Endothelial cell of umbilical vein (primary cell): ENCODE measurements around the gene PIEZO2. TPM values are rescaled to one million over a fixed set of nuclear protein-coding genes. Genes with fewer than 3 reads are reported as not detected.

Experiments used
- BruUV-seq: library from RNA; stranded (reverse); fragments of 400-500 nt; replicated peaks from 2 replicates; lab custom pipeline; 2021; lab: Mats Ljungman, UMichigan
- CTCF ChIA-PET: fragments of 300-600, 350-600 bp; sonication (Branson Sonifier 250); formaldehyde crosslinking; loops from one replicate; lab custom pipeline; 2021; ENCODE audit warnings: antibody characterized with exemption, inconsistent platforms; lab: Charles Lee
- POLR2A ChIA-PET: fragments of 300-600, 350-600 bp; sonication (Branson Sonifier 250); formaldehyde crosslinking; loops from one replicate; lab custom pipeline; 2021; ENCODE audit warnings: antibody characterized with exemption, inconsistent platforms; lab: Charles Lee
- DNase-seq: peaks from one replicate; pipeline ENCODE4 v3.0.0-alpha.2; 2011; ENCODE audit warnings: low read depth, low spot score
- FAIRE-seq: peaks from 2 replicates; lab custom pipeline; 2011; peaks lifted over from hg19 to GRCh38; lab: Jason Lieb, UNC
- H2AFZ ChIP-seq: 2 replicates; pipeline ENCODE4 v1.6.0; 2012; ENCODE audit warnings: low read depth, low read length, control low read depth, inconsistent platforms
- H3K27ac ChIP-seq: 2 replicates; pipeline ENCODE4 v1.5.1; 2011; ENCODE audit warnings: low read depth, mild to moderate bottlenecking, control low read depth, low read length, moderate library complexity; ENCODE audit not compliant: insufficient read depth
- H3K27me3 ChIP-seq, 2 experiments: 2 replicates each; pipeline versions ENCODE4 v1.6.0 to v1.6.1; 2011; ENCODE audit warnings: low read length in 2 of 2, mixed read lengths in 1 of 2; ENCODE audit not compliant: control insufficient read depth in 2 of 2, insufficient read depth in 2 of 2
- H3K36me3 ChIP-seq, 2 experiments: 2 replicates in 1 of 2; 3 replicates in 1 of 2; pipeline ENCODE4 v1.5.1; 2011; ENCODE audit warnings: low read length in 2 of 2, mild to moderate bottlenecking in 1 of 2, moderate library complexity in 1 of 2; ENCODE audit not compliant: control insufficient read depth in 2 of 2, insufficient read depth in 2 of 2; ENCODE audit errors: extremely low read depth in 1 of 2
- H3K4me1 ChIP-seq: 3 replicates; pipeline ENCODE4 v1.5.1; 2011; ENCODE audit warnings: mild to moderate bottlenecking, low read length; ENCODE audit not compliant: control insufficient read depth, insufficient read depth; ENCODE audit errors: extremely low read depth
- H3K4me2 ChIP-seq: 2 replicates; pipeline ENCODE4 v1.6.1; 2011; ENCODE audit warnings: low read length, control low read depth, mixed read lengths; ENCODE audit not compliant: insufficient read depth
- H3K4me3 ChIP-seq, 3 experiments: fragments of 200-600 bp in 1 of 3; sonication (generic), shearing (Covaris generic) in 1 of 3; replicated peaks in 1 of 3; 2 replicates each; pipeline ENCODE4 v1.5.1; 2011 to 2016; ENCODE audit warnings: control low read depth in 3 of 3, low read length in 3 of 3, mild to moderate bottlenecking in 2 of 3, inconsistent platforms in 1 of 3, low read depth in 1 of 3, moderate library complexity in 1 of 3; ENCODE audit not compliant: insufficient read depth in 1 of 3
- H3K79me2 ChIP-seq: 2 replicates; pipeline ENCODE4 v1.6.0; 2012; ENCODE audit warnings: low read length, inconsistent platforms; ENCODE audit not compliant: control insufficient read depth, insufficient read depth
- H3K9ac ChIP-seq: replicated peaks from 2 replicates; pipeline ENCODE3; 2011; ENCODE audit warnings: low read length, control low read depth; ENCODE audit not compliant: insufficient read depth; ENCODE audit errors: extremely low read depth
- H3K9me1 ChIP-seq: replicated peaks from 3 replicates; pipeline ENCODE4 v1.6.0; 2011; ENCODE audit warnings: mild to moderate bottlenecking, low read length; ENCODE audit not compliant: control insufficient read depth, insufficient read depth; ENCODE audit errors: extremely low read depth
- H3K9me3 ChIP-seq: replicated peaks from 2 replicates; pipeline ENCODE4 v1.5.1; 2012; ENCODE audit warnings: low read length, inconsistent platforms; ENCODE audit not compliant: control insufficient read depth, insufficient read depth
- H4K20me1 ChIP-seq: replicated peaks from 2 replicates; pipeline ENCODE3; 2011; ENCODE audit warnings: mild to moderate bottlenecking, low read length; ENCODE audit not compliant: control insufficient read depth, insufficient read depth; ENCODE audit errors: extremely low read depth
- CTCF ChIP-seq, 2 donors: IDR thresholded peaks; 1 replicate in 1 of 2; 2 replicates in 1 of 2; pipeline ENCODE4 v1.5.1; 2011; ENCODE audit warnings: low read length in 2 of 2, mild to moderate bottlenecking in 2 of 2, moderate library complexity in 2 of 2, control low read depth in 1 of 2, inconsistent platforms in 1 of 2, low read depth in 1 of 2; ENCODE audit not compliant: insufficient read depth in 1 of 2; ENCODE audit errors: extremely low read depth in 1 of 2
- EZH2 ChIP-seq: IDR thresholded peaks from 2 replicates; pipeline ENCODE4 v1.6.1; 2012; ENCODE audit warnings: borderline replicate concordance, low read depth, mild to moderate bottlenecking, moderate library complexity, low read length, inconsistent platforms; ENCODE audit not compliant: severe bottlenecking
- FOS ChIP-seq: IDR thresholded peaks from 2 replicates; pipeline ENCODE4 v1.6.1; 2011; ENCODE audit warnings: mild to moderate bottlenecking, low read length, moderate library complexity, borderline replicate concordance; ENCODE audit not compliant: insufficient read depth
- GATA2 ChIP-seq: IDR thresholded peaks from 2 replicates; pipeline ENCODE4 v1.7.0; 2011; ENCODE audit warnings: low read depth, mild to moderate bottlenecking, moderate library complexity, mixed read lengths, low read length; ENCODE audit not compliant: insufficient read length, insufficient read depth
- JUN ChIP-seq: IDR thresholded peaks from 2 replicates; pipeline ENCODE4 v1.6.1; 2011; ENCODE audit warnings: borderline replicate concordance, low read depth; ENCODE audit not compliant: insufficient read length, insufficient read depth
- MAX ChIP-seq: IDR thresholded peaks from 2 replicates; pipeline ENCODE4 v1.6.1; 2011; ENCODE audit not compliant: insufficient read depth, insufficient read length
- MYC ChIP-seq: IDR thresholded peaks from one replicate; pipeline ENCODE4 v1.6.1; 2011; ENCODE audit warnings: mild to moderate bottlenecking, low read depth, low read length
- POLR2A ChIP-seq: IDR thresholded peaks from 2 replicates; pipeline ENCODE4 v1.6.1; 2012; ENCODE audit warnings: low read depth, mild to moderate bottlenecking, control low read depth, low read length
- POLR2AphosphoS5 ChIP-seq: IDR thresholded peaks from 2 replicates; pipeline ENCODE4 v1.6.1; 2012; ENCODE audit warnings: low read depth, mild to moderate bottlenecking, control low read depth, low read length, moderate library complexity; ENCODE audit not compliant: insufficient read depth
- dilution Hi-C: fragments of 300-500 bp; cut with MboI; formaldehyde crosslinking; loops from one replicate; pipeline ENCODE4 v1.15.0; 2019; ENCODE audit warnings: low sequenced_read_pairs; ENCODE audit not compliant: extremely low pct_ligation_motif_present
- intact Hi-C: fragments of 100-400 bp; cut with micrococcal nuclease; formaldehyde crosslinking; loops from one replicate; pipeline ENCODE4 v1.10.0; 2022
- polyA plus RNA-seq, 4 experiments: library from polyadenylated mRNA; depleted of rRNA in 3 of 4; stranded (reverse) in 3 of 4; unstranded in 1 of 4; fragments of >200 nt; gene quantifications; 2 replicates each; pipeline versions ENCODE4 v1.2.1 to v1.2.3, GENCODE V29; 2011 to 2012; ENCODE audit warnings: missing spikeins in 1 of 4
- total RNA-seq: library from RNA; stranded (reverse); gene quantifications from 2 replicates; pipeline ENCODE4 v1.2.3, GENCODE V29; 2021

PIEZO2 gene
- total and polyA plus RNA-seq, 2 donors (not counting 3 experiments of a cell fraction or from before 2014, with no cell fraction given) = 1.7 to 11.2 TPM

GRCh38 chr18:10757946-10758345, 391.4 kb downstream of the PIEZO2 start:
- Histone ChIP-seq H2AFZ (no peak overlapping the region), H3K27ac (no peak overlapping the region), H3K9me3 (no peaks in the 10 kb centered on the region), H3K4me2 (no peak overlapping the region), H3K36me3 (no peaks in the 10 kb centered on the region), H3K79me2 (no peaks in the 10 kb centered on the region), H3K9me1 (no peaks in the 10 kb centered on the region), H3K27me3 (no peaks in the 10 kb centered on the region), H3K4me3 (no peak overlapping the region), H4K20me1 (no peaks in the 10 kb centered on the region), H3K4me1 (no peaks in the 10 kb centered on the region), H3K9ac (no peak overlapping the region)
- ChIA-PET POLR2A (no interaction called here), CTCF (interaction anchor here (1.1 kb wide), 1 partner anchor 197 kb away, joined by 3 read pairs; no protein-coding TSS in a partner anchor)
- DNase-seq (no peak), FAIRE-seq (no peak)
- dilution Hi-C loops (no loop called here), intact Hi-C loops (no loop called here)
- TF ChIP-seq POLR2AphosphoS5 = no peak
- no peak for TF ChIP-seq FOS
- no peak for TF ChIP-seq EZH2
- TF ChIP-seq CTCF (IDR thresholded peaks at IDR 0.05; ENCODE audit: extremely low read depth in 1 of 2, insufficient read depth in 1 of 2, low read depth in 1 of 2, low read length in 2 of 2) = no peak
- TF ChIP-seq MAX = no peak
- no peak for TF ChIP-seq MYC
- TF ChIP-seq POLR2A = no peak
- no peak for TF ChIP-seq GATA2
- no peak for TF ChIP-seq JUN
- no TSS peak for BruUV-seq
